Right lung (tissue), 5 donors: Measurements from ENCODE around the gene FOXD4L1. TPM values are rescaled to one million over a fixed set of nuclear protein-coding genes. Genes with fewer than 3 reads are reported as not detected.
"Not testable (repeated sequence)": the region's sequence is repeated elsewhere in the genome, so short reads cannot be mapped to it uniquely, and the experiment has no call there.

Experiments used
- DNase-seq, 2 donors: peaks; one replicate each; pipeline ENCODE4 v3.0.0-alpha.2; 2013
- polyA plus RNA-seq, 5 donors: library from polyadenylated mRNA; unstranded; fragments of 120-200 nt; gene quantifications; one replicate each; pipeline versions ENCODE4 v1.2.1 to v1.2.3, GENCODE V29; 2013; ENCODE audit warnings: inconsistent platforms in 1 of 5, low replicate concordance in 1 of 5; ENCODE audit not compliant: insufficient read length in 5 of 5, insufficient read depth in 1 of 5

Gene FOXD4L1
- polyA plus RNA-seq, 5 donors: 0.13 to 0.25 (median 0.17) TPM; not detected in 1

DNA sequence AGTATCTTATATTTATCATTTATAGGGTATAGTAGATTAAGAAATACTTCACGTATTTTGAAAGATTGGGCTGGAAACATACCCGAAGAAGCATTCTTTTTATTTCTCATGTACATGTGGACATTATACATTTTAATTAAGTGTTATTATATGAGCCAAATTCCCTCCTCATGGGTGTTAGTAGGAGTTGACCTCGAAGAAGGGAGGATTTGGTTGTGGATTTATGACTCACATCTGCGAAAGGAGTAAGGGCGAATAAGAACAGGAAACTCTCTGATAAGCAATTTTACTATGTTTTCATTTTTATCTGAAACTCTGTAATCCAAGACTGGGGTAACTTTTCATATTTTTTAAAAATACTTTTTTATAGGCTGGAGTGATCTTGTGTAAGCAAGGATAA, 23.0 kb downstream of the FOXD4L1 start:
- not testable (repeated sequence) for DNase-seq

DNA sequence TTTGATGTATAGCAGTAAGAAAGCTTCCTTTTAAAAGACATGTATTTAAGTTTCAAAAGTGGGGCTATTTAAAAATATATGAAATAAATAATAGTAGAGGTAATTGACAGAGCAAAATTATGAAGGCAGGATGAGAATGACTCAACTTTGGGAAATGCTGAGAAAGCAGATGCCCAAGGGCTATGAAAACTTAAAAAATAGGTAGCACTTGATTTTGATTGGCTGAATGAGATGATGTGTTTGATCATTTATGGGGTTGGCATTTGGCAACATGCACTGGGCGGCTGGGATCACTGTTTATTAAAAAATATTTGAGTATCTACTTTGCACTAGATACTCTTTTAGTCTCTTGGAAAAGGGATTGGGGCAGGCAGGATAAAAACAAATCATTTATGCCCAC, 26.5 kb downstream of the FOXD4L1 start:
- DNase-seq: not testable (repeated sequence)

- DNase-seq: not testable (repeated sequence)
Measured at GRCh38 chr2:113527350-113528045, 29.0 kb downstream of the FOXD4L1 start.

DNA sequence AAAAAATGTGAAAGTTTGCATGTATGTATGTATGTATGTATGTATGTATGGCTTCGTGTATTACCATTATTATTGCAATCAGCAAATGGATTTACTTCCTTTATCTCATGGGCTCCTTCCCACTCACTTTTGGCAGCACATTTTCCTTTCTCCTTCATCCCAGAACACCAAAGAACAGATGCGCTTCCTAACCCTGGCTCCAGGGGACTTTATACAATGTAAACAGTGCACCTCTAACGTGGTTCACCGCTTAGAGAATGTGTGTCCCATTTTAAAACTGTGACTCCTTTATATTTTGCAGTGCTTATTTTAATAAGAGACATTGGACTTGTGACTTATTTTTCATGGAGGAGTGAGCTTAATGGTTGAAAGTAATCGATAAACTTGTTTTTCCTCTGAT, 29.7 kb downstream of the FOXD4L1 start:
- not testable (repeated sequence) for DNase-seq

DNA sequence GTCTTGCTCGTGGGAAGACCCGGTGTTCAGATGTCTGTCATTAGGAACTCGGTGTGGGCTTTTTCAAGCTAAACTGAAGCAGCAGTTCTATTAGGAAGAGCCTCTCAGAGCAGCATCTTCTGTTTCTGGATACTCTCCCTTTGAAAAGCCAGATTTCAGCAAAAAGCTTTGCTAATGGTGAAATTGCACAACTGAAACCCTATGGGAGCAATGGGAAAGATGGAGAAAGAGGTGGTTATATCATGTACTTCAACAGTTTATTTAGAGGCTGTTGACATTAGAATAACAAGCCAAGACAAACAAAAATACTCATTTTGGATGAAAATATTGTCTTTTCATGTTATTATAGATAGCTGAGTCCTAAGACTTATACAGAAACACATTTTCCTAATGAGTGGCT, 30.4 kb downstream of the FOXD4L1 start:
- DNase-seq: not testable (repeated sequence)

- not testable (repeated sequence) for DNase-seq
Measured at GRCh38 chr2:113532991-113533390, 34.5 kb downstream of the FOXD4L1 start.

- DNase-seq: not testable (repeated sequence)
Measured at GRCh38 chr2:113536573-113536972, 38.1 kb downstream of the FOXD4L1 start.

DNA sequence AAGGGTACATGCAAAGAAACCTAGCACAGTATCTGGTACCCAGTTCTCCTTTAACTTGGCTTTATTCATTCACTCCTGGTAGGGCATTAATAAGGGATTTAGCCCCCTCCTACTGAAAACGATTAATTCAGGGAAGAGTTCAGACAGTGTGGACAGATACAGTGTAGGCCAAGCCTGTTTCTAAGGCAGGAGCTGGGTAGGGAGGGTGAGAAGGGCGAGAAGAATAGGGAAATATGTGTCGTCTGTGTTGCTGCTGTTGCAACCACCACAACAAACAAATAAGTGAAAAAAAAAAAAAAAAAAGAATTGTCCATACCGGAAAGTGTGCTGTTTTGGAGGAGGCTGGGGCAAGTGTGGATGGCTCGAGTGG, 42.4 kb downstream of the FOXD4L1 start:
- not testable (repeated sequence) for DNase-seq

DNA sequence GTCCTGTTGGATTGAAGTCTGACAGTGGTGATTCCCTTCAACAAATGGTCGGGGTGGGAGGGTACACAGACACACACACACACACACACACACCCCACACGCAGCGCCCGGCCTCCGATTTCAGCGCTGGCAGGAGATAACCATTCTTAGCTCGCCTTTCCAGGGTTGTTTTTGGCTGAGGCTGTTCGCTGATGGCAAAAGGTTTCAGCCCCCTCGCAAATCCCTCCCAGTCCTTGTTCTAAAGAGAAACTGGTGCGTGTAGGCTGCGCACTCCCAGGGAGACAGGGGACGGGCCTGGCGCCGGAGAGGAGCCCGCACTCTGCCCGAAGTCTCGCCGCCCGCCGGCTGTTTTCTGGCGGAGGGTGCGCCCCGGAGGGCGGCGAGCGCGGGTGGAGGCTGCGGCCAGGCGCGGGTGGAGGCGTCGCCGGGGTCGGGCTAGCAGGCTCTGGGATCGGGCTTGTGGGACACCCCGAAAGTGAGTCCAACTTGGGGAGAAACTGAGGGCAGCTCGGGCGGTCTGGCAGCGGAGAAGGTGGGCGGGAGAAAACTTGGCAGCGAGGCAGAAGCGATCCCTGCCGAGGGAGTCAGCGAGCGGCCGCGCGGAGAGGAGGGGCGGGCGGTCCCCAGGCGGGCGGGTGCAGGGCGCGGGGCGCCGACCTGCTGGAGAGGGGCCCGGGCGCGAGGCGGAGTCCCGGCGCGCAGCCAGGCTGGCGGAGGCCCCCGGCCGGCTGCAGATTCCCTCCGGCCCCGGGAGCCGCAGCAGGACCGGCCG, 42.9 kb downstream of the FOXD4L1 start:
- DNase-seq: peak; percentile 52 to 59

DNA sequence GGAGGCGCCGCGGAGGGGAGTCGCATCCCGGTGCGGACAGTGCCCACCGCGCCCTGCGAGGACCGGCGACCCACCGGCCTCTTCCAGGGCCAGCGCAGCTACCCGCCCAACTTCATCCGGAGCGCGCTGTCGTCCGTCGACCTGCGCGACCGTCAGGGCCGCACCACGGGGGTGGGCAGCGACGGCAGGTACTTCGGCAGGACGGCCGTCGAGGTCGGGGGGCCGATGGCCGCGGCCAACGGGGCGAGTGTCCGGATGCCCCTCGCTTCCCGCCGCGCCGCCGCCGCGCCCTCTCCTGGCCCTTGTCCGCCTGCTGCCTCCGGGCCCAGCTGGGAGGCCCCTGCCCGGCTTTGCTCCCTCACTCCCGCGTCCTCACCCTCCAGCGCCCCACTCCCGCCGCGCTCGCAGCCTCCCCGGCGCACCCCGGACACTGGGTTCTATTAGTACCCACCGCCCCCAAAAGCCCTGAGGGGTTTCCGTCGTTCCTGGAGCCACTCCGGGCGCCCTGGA, 43.6 kb downstream of the FOXD4L1 start:
- DNase-seq: peak; percentile 2 to 23

- DNase-seq: peak; percentile 12 to 14
Measured at GRCh38 chr2:113542529-113542928, 44.1 kb downstream of the FOXD4L1 start.

Other genes with a start within 250 kb of the FOXD4L1 start
- gene PAX8, start 219.7 kb upstream of the FOXD4L1 start, polyA plus RNA-seq: 10 to 100 TPM in 1 of 5 donors, 1 to 10 TPM in 4; 2.0 to 14.5 (median 4.4) TPM
- 10 to 100 TPM; 38.1 to 59.7 (median 52.8) TPM for gene ZNG1B, start 61.0 kb upstream of the FOXD4L1 start, polyA plus RNA-seq
- gene RABL2A, start 128.6 kb downstream of the FOXD4L1 start, polyA plus RNA-seq: 10 to 100 TPM; 51.2 to 63.8 (median 54.5) TPM